Lower lobe of right lung (tissue), 2 donors: ENCODE results near the gene ATG10. TPM values are rescaled to one million over a fixed set of nuclear protein-coding genes. Genes with fewer than 3 reads are reported as not detected.
"Not testable (repeated sequence)": the region's sequence is repeated elsewhere in the genome, so short reads cannot be mapped to it uniquely, and the experiment has no call there.

Source experiments
- ATAC-seq, 2 donors: fragments of 200-7000 bp; cut with Tn5 transposase; one replicate each; pipeline ENCODE4 v1.9.1; 2020 to 2022; ENCODE audit warnings: mild to moderate bottlenecking in 2 of 2, moderate library complexity in 2 of 2
- DNase-seq: peaks from one replicate; pipeline ENCODE4 v3.0.0-alpha.2; 2020
- H3K27ac ChIP-seq: fragments of 200-600 bp; one replicate; pipeline ENCODE4 v1.8.0; 2022
- H3K27me3 ChIP-seq: fragments of 200-600 bp; one replicate; pipeline ENCODE4 v1.8.0; 2022; ENCODE audit warnings: low read depth
- H3K36me3 ChIP-seq: fragments of 200-600 bp; one replicate; pipeline ENCODE4 v1.8.0; 2022; ENCODE audit warnings: mild to moderate bottlenecking
- H3K4me1 ChIP-seq: fragments of 200-600 bp; one replicate; pipeline ENCODE4 v1.8.0; 2022
- H3K4me3 ChIP-seq: fragments of 200-600 bp; one replicate; pipeline ENCODE4 v1.8.0; 2022; ENCODE audit warnings: mild to moderate bottlenecking
- H3K9me3 ChIP-seq: fragments of 200-600 bp; one replicate; pipeline ENCODE4 v1.8.0; 2022
- intact Hi-C: fragments of 100-400 bp; cut with DNase I; formaldehyde crosslinking; loops from one replicate; pipeline ENCODE4 v1.11.0; 2022
- total RNA-seq: library from RNA; stranded (reverse); fragmentation: NEBNext Ultra II Directional; extraction: Animal tissue kit (Norgen Biotek cat#: 25700); gene quantifications from one replicate; pipeline ENCODE4 v1.2.1, GENCODE V29; 2021
- TF ChIP-seq, protein P1 (sequence below): fragments of 200-600 bp; IDR thresholded peaks from one replicate; pipeline ENCODE4 v1.8.0; 2022; ENCODE audit warnings: antibody characterized with exemption, mild to moderate bottlenecking
- donor health status: DM: no; HTN: yes; CAD: no; lungs with severe emphysema.

ATG10 gene
- total RNA-seq, 1 donor from 2014 or later = 5.4 TPM

DNA sequence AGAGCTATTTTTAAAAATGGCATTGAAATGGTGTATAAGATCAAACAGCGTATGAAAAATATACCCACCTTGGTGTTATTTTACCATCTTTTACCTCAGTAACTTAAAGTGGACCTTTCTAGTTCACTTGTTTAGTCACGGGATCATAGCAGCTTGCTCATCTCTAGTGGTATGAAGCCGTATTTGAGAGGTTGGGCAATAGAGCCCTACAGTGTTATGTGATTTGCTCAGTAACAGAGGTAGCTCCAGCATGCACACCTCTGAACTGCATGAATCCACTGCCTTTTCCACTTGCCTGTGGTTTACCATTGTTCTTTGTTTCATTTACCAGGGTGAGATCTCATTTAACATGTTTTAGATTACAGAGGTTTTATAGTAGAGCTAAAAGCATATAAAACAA, 134.4 kb downstream of the ATG10 start:
- Histone ChIP-seq H3K27me3 (no peaks in the 10 kb centered on the region), H3K9me3 (no peaks in the 10 kb centered on the region), H3K4me1 (peaks cover 16% of the 10 kb centered on the region), H3K36me3 (no peaks in the 10 kb centered on the region), H3K4me3 (no peak overlapping the region), H3K27ac (no peak overlapping the region)
- DNase-seq (no peak), ATAC-seq (no peak)
- TF ChIP-seq, protein P1, sequence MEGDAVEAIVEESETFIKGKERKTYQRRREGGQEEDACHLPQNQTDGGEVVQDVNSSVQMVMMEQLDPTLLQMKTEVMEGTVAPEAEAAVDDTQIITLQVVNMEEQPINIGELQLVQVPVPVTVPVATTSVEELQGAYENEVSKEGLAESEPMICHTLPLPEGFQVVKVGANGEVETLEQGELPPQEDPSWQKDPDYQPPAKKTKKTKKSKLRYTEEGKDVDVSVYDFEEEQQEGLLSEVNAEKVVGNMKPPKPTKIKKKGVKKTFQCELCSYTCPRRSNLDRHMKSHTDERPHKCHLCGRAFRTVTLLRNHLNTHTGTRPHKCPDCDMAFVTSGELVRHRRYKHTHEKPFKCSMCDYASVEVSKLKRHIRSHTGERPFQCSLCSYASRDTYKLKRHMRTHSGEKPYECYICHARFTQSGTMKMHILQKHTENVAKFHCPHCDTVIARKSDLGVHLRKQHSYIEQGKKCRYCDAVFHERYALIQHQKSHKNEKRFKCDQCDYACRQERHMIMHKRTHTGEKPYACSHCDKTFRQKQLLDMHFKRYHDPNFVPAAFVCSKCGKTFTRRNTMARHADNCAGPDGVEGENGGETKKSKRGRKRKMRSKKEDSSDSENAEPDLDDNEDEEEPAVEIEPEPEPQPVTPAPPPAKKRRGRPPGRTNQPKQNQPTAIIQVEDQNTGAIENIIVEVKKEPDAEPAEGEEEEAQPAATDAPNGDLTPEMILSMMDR = no peak
- intact Hi-C loops = no loop called here

DNA sequence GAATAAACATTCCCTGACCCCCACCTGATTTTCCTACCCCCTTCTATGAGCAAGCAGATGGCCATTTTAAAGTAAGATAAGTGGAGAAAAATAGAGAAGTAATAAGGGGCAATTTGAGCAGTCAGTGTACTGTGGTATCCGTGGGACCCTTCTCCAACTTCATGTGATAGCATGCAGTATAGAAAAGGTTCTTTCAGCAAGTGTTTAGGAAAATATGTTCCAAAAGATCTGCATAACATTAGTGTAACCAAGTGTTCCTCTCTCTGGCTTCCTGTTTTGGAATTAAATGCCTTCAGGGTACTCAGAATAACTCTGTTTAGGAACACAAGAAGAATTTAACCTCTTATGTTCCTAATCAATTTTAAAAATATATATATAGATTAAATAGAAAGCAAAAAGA, 134.9 kb downstream of the ATG10 start:
- intact Hi-C loops = no loop called here
- Histone ChIP-seq H3K36me3 (no peaks in the 10 kb centered on the region), H3K4me3 (no peak overlapping the region), H3K4me1 (peaks cover 16% of the 10 kb centered on the region), H3K9me3 (no peaks in the 10 kb centered on the region), H3K27me3 (no peaks in the 10 kb centered on the region), H3K27ac (no peak overlapping the region)
- DNase-seq = no peak
- no peak for ATAC-seq
- TF ChIP-seq, protein P1 = no peak

DNA sequence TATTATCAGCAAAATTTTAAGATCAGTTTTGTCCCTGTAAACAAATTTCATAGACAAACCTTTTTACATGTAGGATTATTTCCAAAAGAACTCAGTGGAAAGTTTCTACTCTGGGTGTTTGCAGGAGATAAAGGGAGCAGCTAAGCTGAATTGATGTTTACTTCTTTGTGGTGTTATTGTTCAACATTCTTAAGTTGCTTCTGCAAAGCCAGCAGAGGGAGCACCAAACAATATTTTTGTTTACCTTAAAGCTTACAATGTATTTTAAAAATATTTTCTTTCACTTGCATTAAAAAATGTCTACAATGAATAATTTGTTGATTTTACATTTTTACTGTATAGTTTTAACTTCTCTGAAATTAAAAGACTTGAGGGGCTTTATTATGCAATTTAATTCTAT, 135.4 kb downstream of the ATG10 start:
- TF ChIP-seq, protein P1 = peak; percentile 42
- intact Hi-C loops = no loop called here
- no peak overlapping the region for H3K27ac ChIP-seq
- DNase-seq (no peak), ATAC-seq (no peak)
- H3K9me3 ChIP-seq = no peaks in the 10 kb centered on the region
- no peaks in the 10 kb centered on the region for H3K36me3 ChIP-seq
- no peak overlapping the region for H3K4me3 ChIP-seq
- H3K4me1 ChIP-seq = peaks cover 16% of the 10 kb centered on the region
- no peaks in the 10 kb centered on the region for H3K27me3 ChIP-seq

DNA sequence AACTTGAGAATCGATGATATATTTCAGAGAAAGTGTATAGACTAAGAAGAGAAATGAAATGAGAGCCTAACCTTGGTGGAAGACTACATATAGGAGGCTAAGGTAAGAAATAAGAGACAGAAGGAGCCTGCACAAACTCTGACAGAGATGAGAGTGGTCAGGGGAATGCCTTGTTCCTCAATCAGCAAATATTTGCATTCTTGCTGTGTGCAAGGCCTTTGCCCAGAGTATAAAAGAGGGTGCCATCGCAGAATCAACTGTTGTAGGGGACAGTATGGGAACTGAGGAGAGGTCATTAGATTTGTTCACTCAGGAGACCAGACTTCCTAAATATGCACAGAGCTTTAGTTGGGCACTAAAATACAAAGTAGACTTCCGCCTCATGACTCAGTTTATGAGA, 137.2 kb downstream of the ATG10 start:
- H3K27me3 ChIP-seq = no peaks in the 10 kb centered on the region
- DNase-seq = no peak
- no peak overlapping the region for H3K27ac ChIP-seq
- H3K4me1 ChIP-seq = peaks cover 16% of the 10 kb centered on the region
- ATAC-seq = no peak
- TF ChIP-seq, protein P1 = no peak
- intact Hi-C loops = no loop called here
- no peaks in the 10 kb centered on the region for H3K36me3 ChIP-seq
- no peaks in the 10 kb centered on the region for H3K9me3 ChIP-seq
- H3K4me3 ChIP-seq = no peak overlapping the region

DNA sequence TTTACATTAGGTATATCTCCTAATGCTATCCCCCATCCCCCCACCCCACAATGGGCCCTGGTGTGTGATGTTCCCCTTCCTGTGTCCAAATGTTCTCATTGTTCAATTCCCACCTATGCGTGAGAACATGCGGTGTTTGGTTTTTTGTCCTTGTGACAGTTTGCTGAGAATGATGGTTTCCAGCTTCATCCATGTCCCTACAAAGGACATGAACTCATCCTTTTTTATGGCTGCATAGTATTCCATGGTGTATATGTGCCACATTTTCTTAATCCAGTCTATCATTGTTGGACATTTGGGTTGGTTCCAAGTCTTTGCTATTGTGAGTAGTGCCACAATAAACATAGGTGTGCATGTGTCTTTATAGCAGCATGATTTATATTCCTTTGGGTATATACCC, 138.1 kb downstream of the ATG10 start:
- H3K4me3 ChIP-seq, ATAC-seq, H3K27me3 ChIP-seq, H3K36me3 ChIP-seq, intact Hi-C loops, DNase-seq, H3K27ac ChIP-seq, H3K9me3 ChIP-seq: not testable (repeated sequence)
- H3K4me1 ChIP-seq = peaks cover 16% of the 10 kb centered on the region

DNA sequence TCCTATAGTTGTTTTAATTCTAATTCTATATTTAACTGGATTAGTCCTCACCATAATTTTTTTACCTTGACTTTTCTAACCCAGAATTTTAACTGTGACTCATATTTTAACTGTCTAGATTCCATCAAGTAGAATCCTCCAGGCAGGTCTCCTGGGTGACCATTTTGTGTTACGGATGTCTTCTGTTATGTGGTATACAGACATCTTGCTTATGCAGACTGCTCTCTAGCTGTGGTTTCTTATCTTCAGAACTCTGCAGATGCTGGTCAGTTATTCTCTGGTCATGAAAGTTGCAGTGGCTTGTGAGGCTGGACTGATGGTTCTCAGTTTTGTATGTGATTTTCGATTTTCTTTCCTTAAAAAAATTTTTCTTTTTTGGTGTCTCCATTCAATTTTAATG, 139.4 kb downstream of the ATG10 start:
- TF ChIP-seq, protein P1 = no peak

More for the DNA sequence above, 139.4 kb downstream of the ATG10 start:
- H3K36me3 ChIP-seq = no peaks in the 10 kb centered on the region
- no peak for DNase-seq
- no peak for ATAC-seq
- H3K4me1 ChIP-seq = peaks cover 16% of the 10 kb centered on the region
- no peak overlapping the region for H3K4me3 ChIP-seq
- H3K27me3 ChIP-seq = no peaks in the 10 kb centered on the region
- H3K9me3 ChIP-seq = no peaks in the 10 kb centered on the region
- no peak overlapping the region for H3K27ac ChIP-seq
- intact Hi-C loops = no loop called here
